Heart left ventricle (tissue), 13 donors: ENCODE results near the gene PPM1F.

Experiments
- CTCF ChIP-seq, 12 donors: fragments of 200-600 bp; sonication (generic) in 4 of 12; IDR thresholded peaks; one replicate each; pipeline versions ENCODE4 v1.5.0 to v1.8.0; 2018 to 2022; ENCODE audit warnings: antibody characterized with exemption in 12 of 12, mild to moderate bottlenecking in 5 of 12
- POLR2A ChIP-seq, 2 donors: fragments of 450-650 bp; IDR thresholded peaks; one replicate each; pipeline ENCODE4 v1.6.1; 2017; ENCODE audit warnings: antibody characterized with exemption in 2 of 2, mild to moderate bottlenecking in 2 of 2, moderate library complexity in 2 of 2
- donor health status: ischemic (EF 13 %, LVEDD 7.1; RV severe dilation, severe dysfunction).
- donor health status: DM: no; HTN: yes; CAD: no.
- donor health status: DM: no; HTN: no; CAD: no.
- donor health status: ischemic (EF 25% LVEDD 6.9; RV normal size, moderate dysfunction).
- donor health status: ischemic (EF 25% LVEDD 5.7; RV mildly dilated, moderate dysfunction).
- donor health status: ischemic (EF 35%, LVEDD 5.7; RV mildly dilated, moderate dysfunction).
- donor health status: nonischemic (EF 11% LVEDD 7.7; RV severe dilation, severe dysfunction).
- donor health status: DM: yes; HTN: yes; CAD: no.
- donor health status: PGD.
- donor health status: ischemic (EF 29% LVEDD 5.4; RV normal size, mild dysfunction).
- donor health status: nonischemic (EF 23%, LVEDD 6.1; RV moderate dilation, normal function).

GRCh38 chr22:21948390-21948789 is 4.3 kb downstream of the PPM1F start:
- TF ChIP-seq CTCF (IDR thresholded peaks at IDR 0.05) (no peak), POLR2A (IDR thresholded peaks at IDR 0.05) (no peak)
